ENCODE measurements around the gene PSMA3. TPM values are rescaled to one million over a fixed set of nuclear protein-coding genes. Genes with fewer than 3 reads are reported as not detected.
A peak's percentile ranks its signal among the peaks of the same experiment; 100 is the strongest.
"Not testable (repeated sequence)": the region's sequence is repeated elsewhere in the genome, so short reads cannot be mapped to it uniquely, and the experiment has no call there.

Gene PSMA3
- total RNA-seq, 2 experiments from 2014 or later, result 349 to 355 TPM

GRCh38 chr14:58238252-58239243, 6.1 kb upstream of the PSMA3 start:
- Mint-ChIP-seq H3K4me3 (no peak overlapping the region), H3K27me3 (no peaks in the 10 kb centered on the region), H3K9me3 (no peaks in the 10 kb centered on the region), H3K4me1 (ENCODE audit: low read depth) (peaks cover 17% of the 10 kb centered on the region), H3K36me3 (peaks cover 2% of the 10 kb centered on the region), H3K27ac (no peak overlapping the region)
- POLR2A ChIA-PET, result interaction anchor here (1.1 kb wide), 1 partner anchor 39 kb away, joined by 3 read pairs; the partner anchor contains the start of gene ACTR10
- CTCF ChIA-PET, result no interaction called here
- DNase-seq, result peak; percentile 76
- intact Hi-C loops (cut with micrococcal nuclease), result loop anchor here (1.0 kb wide), 2 partner anchors 38 to 43 kb away; partner anchors contain the start of gene ACTR10

GRCh38 chr14:58239244-58240195, 5.1 kb upstream of the PSMA3 start:
- Mint-ChIP-seq H3K4me1 (ENCODE audit: low read depth) (peaks cover 23% of the 10 kb centered on the region), H3K27ac (no peak overlapping the region), H3K4me3 (no peak overlapping the region), H3K36me3 (peaks cover 2% of the 10 kb centered on the region), H3K27me3 (no peaks in the 10 kb centered on the region), H3K9me3 (no peaks in the 10 kb centered on the region)
- ChIA-PET POLR2A (interaction anchor here (0.7 to 1.7 kb wide), 2 partner anchors 58 to 188 kb away, joined by 3 to 9 read pairs; partner anchors contain the start of genes ARID4A, KIAA0586 and TIMM9), CTCF (interaction anchor here (0.5 to 1.5 kb wide), 3 partner anchors 18 to 157 kb away, joined by 3 to 4 read pairs (median 4); partner anchors contain the start of gene TOMM20L)
- peak; percentile 84 for DNase-seq
- intact Hi-C loops (cut with micrococcal nuclease), result loop anchor here (1.0 to 10.0 kb wide), 5 partner anchors 39 to 155 kb away; partner anchors contain the start of genes ACTR10, ARID4A, ARMH4 and TOMM20L

GRCh38 chr14:58243790-58244555, 670 bp upstream of the PSMA3 start:
- Mint-ChIP-seq H3K36me3 (peaks cover 17% of the 10 kb centered on the region), H3K27ac (peak overlapping the region; percentile 90), H3K4me1 (ENCODE audit: low read depth) (peaks cover 43% of the 10 kb centered on the region), H3K27me3 (no peaks in the 10 kb centered on the region), H3K9me3 (no peaks in the 10 kb centered on the region), H3K4me3 (peak overlapping the region; percentile 86)
- ChIA-PET POLR2A (interaction anchor here (0.6 to 1.8 kb wide), 7 partner anchors 30 to 945 kb away, joined by 3 to 31 read pairs (median 5); partner anchors contain the start of genes ACTR10, ARID4A, DAAM1 and KIAA0586), CTCF (interaction anchor here (1.2 to 1.3 kb wide), 3 partner anchors 54 to 183 kb away, joined by 3 to 4 read pairs (median 3); partner anchors contain the start of genes ARID4A, KIAA0586 and TIMM9)
- DNase-seq, result peak; percentile 27
- intact Hi-C loops (cut with micrococcal nuclease), result loop anchor here (1.0 to 10.0 kb wide), 9 partner anchors 37 to 975 kb away; partner anchors contain the start of genes AP5M1, ARID4A, ARMH4 and DAAM1

GRCh38 chr14:58245562-58245961, 919 bp downstream of the PSMA3 start:
- DNase-seq, result no peak
- no peaks in the 10 kb centered on the region for H3K9me3 Mint-ChIP-seq
- intact Hi-C loops (cut with micrococcal nuclease), result loop anchor here (2.0 to 10.0 kb wide), 3 partner anchors 137 to 977 kb away; partner anchors contain the start of genes AP5M1, EXOC5 and TOMM20L
- H3K36me3 Mint-ChIP-seq, result peaks cover 20% of the 10 kb centered on the region
- H3K27me3 Mint-ChIP-seq, result no peaks in the 10 kb centered on the region
- H3K4me1 Mint-ChIP-seq (ENCODE audit: low read depth), result peaks cover 42% of the 10 kb centered on the region
- ChIA-PET CTCF (interaction anchor here (1.1 to 1.3 kb wide), 4 partner anchors 13 to 181 kb away, joined by 3 to 5 read pairs (median 3); partner anchors contain the start of genes KIAA0586 and TIMM9), POLR2A (interaction anchor here (0.6 to 1.8 kb wide), 5 partner anchors 18 to 182 kb away, joined by 3 to 31 read pairs (median 9); partner anchors contain the start of genes ACTR10, ARID4A, KIAA0586 and TIMM9)
- H3K4me3 Mint-ChIP-seq, result peak overlapping the region; percentile 86
- peak overlapping the region; percentile 90 for H3K27ac Mint-ChIP-seq

- H3K4me3 Mint-ChIP-seq, result no peak overlapping the region
- intact Hi-C loops (cut with micrococcal nuclease), result loop anchor here (10.0 kb wide), 1 partner anchor 145 kb away; the partner anchor contains the start of gene TOMM20L
- H3K9me3 Mint-ChIP-seq, result no peaks in the 10 kb centered on the region
- peaks cover 34% of the 10 kb centered on the region for H3K4me1 Mint-ChIP-seq (ENCODE audit: low read depth)
- ChIA-PET CTCF (no interaction called here), POLR2A (no interaction called here)
- H3K27ac Mint-ChIP-seq, result no peak overlapping the region
- H3K27me3 Mint-ChIP-seq, result no peaks in the 10 kb centered on the region
- peaks cover 37% of the 10 kb centered on the region for H3K36me3 Mint-ChIP-seq
- no peak for DNase-seq
Observed at GRCh38 chr14:58249611-58250010, 5.0 kb downstream of the PSMA3 start.

GRCh38 chr14:58258156-58258555, 13.5 kb downstream of the PSMA3 start:
- Mint-ChIP-seq H3K4me1 (ENCODE audit: low read depth) (peaks cover 5% of the 10 kb centered on the region), H3K9me3 (no peaks in the 10 kb centered on the region), H3K36me3 (peaks cover 28% of the 10 kb centered on the region), H3K27me3 (no peaks in the 10 kb centered on the region), H3K4me3 (no peak overlapping the region), H3K27ac (peak overlapping the region; percentile 23)
- ChIA-PET CTCF (interaction anchor here (1.1 to 1.5 kb wide), 2 partner anchors 18 to 19 kb away, joined by 4 read pairs; no protein-coding TSS in a partner anchor), POLR2A (no interaction called here)
- intact Hi-C loops (cut with micrococcal nuclease), result no loop called here
- no peak for DNase-seq

GRCh38 chr14:58262005-58262404, 17.4 kb downstream of the PSMA3 start:
- intact Hi-C loops (cut with micrococcal nuclease); H3K27me3 Mint-ChIP-seq; CTCF ChIA-PET; DNase-seq; H3K4me1 Mint-ChIP-seq (ENCODE audit: low read depth); H3K4me3 Mint-ChIP-seq; H3K9me3 Mint-ChIP-seq: not testable (repeated sequence)
- POLR2A ChIA-PET, result interaction anchor here (1.8 kb wide), 1 partner anchor 13 kb away, joined by 5 read pairs; no protein-coding TSS in a partner anchor
- H3K27ac Mint-ChIP-seq, result peak overlapping the region; percentile 23
- H3K36me3 Mint-ChIP-seq, result peaks cover 42% of the 10 kb centered on the region

- ChIA-PET CTCF (no interaction called here), POLR2A (interaction anchor here (1.2 kb wide), 1 partner anchor 21 kb away, joined by 4 read pairs; the partner anchor contains the start of gene PSMA3)
- H3K4me3 Mint-ChIP-seq, result no peak overlapping the region
- H3K9me3 Mint-ChIP-seq, result no peaks in the 10 kb centered on the region
- intact Hi-C loops (cut with micrococcal nuclease), result no loop called here
- H3K36me3 Mint-ChIP-seq, result peaks cover 47% of the 10 kb centered on the region
- H3K27ac Mint-ChIP-seq, result no peak overlapping the region
- H3K27me3 Mint-ChIP-seq, result no peaks in the 10 kb centered on the region
- no peak for DNase-seq
- H3K4me1 Mint-ChIP-seq (ENCODE audit: low read depth), result peaks cover 14% of the 10 kb centered on the region
Observed at GRCh38 chr14:58265401-58265800, 20.8 kb downstream of the PSMA3 start.

GRCh38 chr14:58270628-58271027, 26.0 kb downstream of the PSMA3 start:
- H3K4me3 Mint-ChIP-seq, result no peak overlapping the region
- no peaks in the 10 kb centered on the region for H3K27me3 Mint-ChIP-seq
- no peaks in the 10 kb centered on the region for H3K9me3 Mint-ChIP-seq
- POLR2A ChIA-PET, result no interaction called here
- H3K27ac Mint-ChIP-seq, result peak overlapping the region; percentile 72
- intact Hi-C loops (cut with micrococcal nuclease), result loop anchor here (1.0 kb wide), 2 partner anchors 11 to 27 kb away; no protein-coding TSS in a partner anchor
- peaks cover 54% of the 10 kb centered on the region for H3K36me3 Mint-ChIP-seq
- CTCF ChIA-PET, result no interaction called here
- DNase-seq, result no peak
- peaks cover 38% of the 10 kb centered on the region for H3K4me1 Mint-ChIP-seq (ENCODE audit: low read depth)

GRCh38 chr14:58272588-58273372, 28.1 kb downstream of the PSMA3 start:
- POLR2A ChIA-PET, result interaction anchor here (0.9 kb wide), 2 partner anchors 9 to 25 kb away, joined by 3 to 5 read pairs; partner anchors contain the start of gene ARID4A
- intact Hi-C loops (cut with micrococcal nuclease), result no loop called here
- peak overlapping the region; percentile 49 for H3K27ac Mint-ChIP-seq
- no peaks in the 10 kb centered on the region for H3K9me3 Mint-ChIP-seq
- DNase-seq, result no peak
- peaks cover 47% of the 10 kb centered on the region for H3K36me3 Mint-ChIP-seq
- H3K4me3 Mint-ChIP-seq, result no peak overlapping the region
- CTCF ChIA-PET, result no interaction called here
- H3K4me1 Mint-ChIP-seq (ENCODE audit: low read depth), result peaks cover 48% of the 10 kb centered on the region
- no peaks in the 10 kb centered on the region for H3K27me3 Mint-ChIP-seq

Measured in activated CD4-positive, alpha-beta memory T cell treated with anti-CD3 and anti-CD28 coated beads for 36 hours (primary cell).